Tibial artery (tissue), 4 donors: ENCODE results near the gene SLC22A14.

ENCODE experiments used
- DNase-seq, 2 donors: peaks; one replicate each; pipeline ENCODE4 v3.0.0-alpha.2; 2019
- H3K27ac ChIP-seq, 2 donors: fragments of 200-600 bp; sonication (generic) in 1 of 2; 1 replicate in 1 of 2; 2 replicates in 1 of 2; pipeline ENCODE4 v1.5.1; 2018 to 2019; ENCODE audit warnings: mild to moderate bottlenecking in 1 of 2
- H3K27me3 ChIP-seq, 2 donors: fragments of 200-600 bp; sonication (generic) in 1 of 2; one replicate each; pipeline versions ENCODE4 v1.5.1 to v1.6.0; 2016 to 2019
- H3K36me3 ChIP-seq, 3 donors: fragments of 200-600 bp; sonication (generic) in 2 of 3; one replicate each; pipeline ENCODE4 v1.5.1; 2016 to 2019; ENCODE audit warnings: mild to moderate bottlenecking in 2 of 3
- H3K4me1 ChIP-seq, 4 donors: fragments of 200-600 bp; sonication (generic) in 2 of 4; 1 replicate in 3 of 4; 2 replicates in 1 of 4; pipeline ENCODE4 v1.5.1; 2016 to 2019
- H3K4me3 ChIP-seq, 2 donors: fragments of 200-600 bp; sonication (generic) in 1 of 2; 1 replicate in 1 of 2; 2 replicates in 1 of 2; pipeline ENCODE4 v1.5.1; 2018 to 2019; ENCODE audit warnings: mild to moderate bottlenecking in 2 of 2
- H3K9me3 ChIP-seq, 3 donors: fragments of 200-600 bp; sonication (generic) in 1 of 3; one replicate each; pipeline ENCODE4 v1.5.1; 2016 to 2019
- CTCF ChIP-seq, 2 experiments: fragments of 200-600 bp in 1 of 2; fragments of 450-650 bp in 1 of 2; IDR thresholded peaks; one replicate each; pipeline ENCODE4 v1.5.1; 2017 to 2019; ENCODE audit warnings: antibody characterized with exemption in 2 of 2, mild to moderate bottlenecking in 1 of 2, moderate library complexity in 1 of 2
- intact Hi-C: fragments of 100-400 bp; cut with DNase I; formaldehyde crosslinking; loops from one replicate; pipeline ENCODE4 v1.15.0; 2023; ENCODE audit warnings: low total_unique reads

SLC22A14 gene

GRCh38 chr3:38297537-38297936 is 15.4 kb downstream of the SLC22A14 start:
- no peaks in the 10 kb centered on the region for H3K4me1 ChIP-seq

GRCh38 chr3:38297947-38298711 is 16.0 kb downstream of the SLC22A14 start:
- peak in 1 of 2 experiments; percentile 23 for TF ChIP-seq CTCF (IDR thresholded peaks at IDR 0.05)
- no peaks in the 10 kb centered on the region for H3K27me3 ChIP-seq
- no peaks in the 10 kb centered on the region for H3K36me3 ChIP-seq
- H3K9me3 ChIP-seq, result no peaks in the 10 kb centered on the region
- no peak overlapping the region for H3K27ac ChIP-seq
- DNase-seq, result no peak
- no peaks in the 10 kb centered on the region for H3K4me1 ChIP-seq
- intact Hi-C loops, result no loop called here
- H3K4me3 ChIP-seq, result no peak overlapping the region

More at GRCh38 chr3:38297537-38297936, 15.4 kb downstream of the SLC22A14 start:
- no peaks in the 10 kb centered on the region for H3K36me3 ChIP-seq
- no peaks in the 10 kb centered on the region for H3K9me3 ChIP-seq
- no peak for TF ChIP-seq CTCF (IDR thresholded peaks at IDR 0.05)
- H3K27me3 ChIP-seq, result no peaks in the 10 kb centered on the region
- H3K27ac ChIP-seq, result no peak overlapping the region
- no peak for DNase-seq
- H3K4me3 ChIP-seq, result no peak overlapping the region
- intact Hi-C loops, result no loop called here

- Histone ChIP-seq H3K36me3 (peaks cover 0 to 4% (median 0%) of the 10 kb centered on the region in 3 donors), H3K4me3 (no peak overlapping the region), H3K4me1 (no peaks in the 10 kb centered on the region), H3K27ac (no peak overlapping the region), H3K27me3 (no peaks in the 10 kb centered on the region), H3K9me3 (no peaks in the 10 kb centered on the region)
- no peak for TF ChIP-seq CTCF (IDR thresholded peaks at IDR 0.05)
- no peak for DNase-seq
- intact Hi-C loops, result no loop called here
Measured at GRCh38 chr3:38306941-38307340, 24.8 kb downstream of the SLC22A14 start.

- Histone ChIP-seq H3K36me3 (peaks cover 0 to 4% (median 0%) of the 10 kb centered on the region in 3 donors), H3K4me3 (no peak overlapping the region), H3K9me3 (no peaks in the 10 kb centered on the region), H3K4me1 (no peaks in the 10 kb centered on the region), H3K27me3 (no peaks in the 10 kb centered on the region), H3K27ac (no peak overlapping the region)
- TF ChIP-seq CTCF (IDR thresholded peaks at IDR 0.05), result no peak
- intact Hi-C loops, result no loop called here
- DNase-seq, result no peak
Measured at GRCh38 chr3:38307599-38307998, 25.5 kb downstream of the SLC22A14 start.

- Histone ChIP-seq H3K4me1 (no peaks in the 10 kb centered on the region), H3K4me3 (no peak overlapping the region), H3K27ac (no peak overlapping the region), H3K27me3 (no peaks in the 10 kb centered on the region), H3K9me3 (no peaks in the 10 kb centered on the region), H3K36me3 (peaks cover 0 to 4% (median 0%) of the 10 kb centered on the region in 3 donors)
- no peak for TF ChIP-seq CTCF (IDR thresholded peaks at IDR 0.05)
- intact Hi-C loops, result no loop called here
- DNase-seq, result no peak
Measured at GRCh38 chr3:38308456-38308855, 26.4 kb downstream of the SLC22A14 start.
